Colonic mucosa (tissue), 4 donors: Measurements from ENCODE around the gene FHOD1. TPM values are rescaled to one million over a fixed set of nuclear protein-coding genes. Genes with fewer than 3 reads are reported as not detected.

ENCODE experiments used
- DNase-seq: peaks from one replicate; pipeline ENCODE4 v3.0.0-alpha.2; 2020
- H3K27ac ChIP-seq: fragments of 200-600 bp; one replicate; pipeline ENCODE4 v1.8.0; 2021
- H3K27me3 ChIP-seq: fragments of 200-600 bp; one replicate; pipeline ENCODE4 v1.8.0; 2021
- H3K36me3 ChIP-seq: fragments of 200-600 bp; one replicate; pipeline ENCODE4 v1.8.0; 2021
- H3K4me1 ChIP-seq: fragments of 200-600 bp; one replicate; pipeline ENCODE4 v1.8.0; 2021; ENCODE audit warnings: mild to moderate bottlenecking
- H3K4me3 ChIP-seq: fragments of 200-600 bp; one replicate; pipeline ENCODE4 v1.8.0; 2021
- H3K9ac ChIP-seq, 2 donors: one replicate each; pipeline ENCODE4 v1.7.0; 2013; ENCODE audit warnings: control low read depth in 2 of 2, low read depth in 2 of 2, low read length in 2 of 2
- H3K9me3 ChIP-seq: fragments of 200-600 bp; one replicate; pipeline ENCODE4 v1.8.0; 2021
- CTCF ChIP-seq: fragments of 200-600 bp; IDR thresholded peaks from one replicate; pipeline ENCODE4 v1.8.0; 2022; ENCODE audit warnings: antibody characterized with exemption, mild to moderate bottlenecking
- intact Hi-C: fragments of 100-400 bp; cut with DNase I; formaldehyde crosslinking; loops from one replicate; pipeline ENCODE4 v1.14.1; 2022
- total RNA-seq, 2 donors: library from RNA; stranded (reverse); fragmentation: NEBNext Ultra II Directional in 1 of 2; extraction: Animal tissue kit (Norgen Biotek cat#: 25700) in 1 of 2; gene quantifications; one replicate each; pipeline ENCODE4 v1.2.1, GENCODE V29; 2021
- donor health status: healthy.
- donor health status: DM: no; HTN: no; CAD: no.
- donor health status: DM: no; HTN: no; CAD: no.

The FHOD1 gene
- total RNA-seq, 2 donors from 2014 or later: 21.6 to 47.2 TPM

- Histone ChIP-seq H3K27ac (no peak overlapping the region), H3K4me3 (no peak overlapping the region), H3K9me3 (no peaks in the 10 kb centered on the region), H3K4me1 (no peaks in the 10 kb centered on the region), H3K36me3 (no peaks in the 10 kb centered on the region), H3K27me3 (no peaks in the 10 kb centered on the region), H3K9ac (no peak overlapping the region)
- no peak for TF ChIP-seq CTCF
- DNase-seq: no peak
- intact Hi-C loops: no loop called here
Observed at GRCh38 chr16:67271446-67271845, 24.2 kb upstream of the FHOD1 start.

- intact Hi-C loops: no loop called here
- no peak for DNase-seq
- Histone ChIP-seq H3K4me1 (no peaks in the 10 kb centered on the region), H3K9me3 (no peaks in the 10 kb centered on the region), H3K27ac (no peak overlapping the region), H3K4me3 (no peak overlapping the region), H3K9ac (no peak overlapping the region), H3K36me3 (no peaks in the 10 kb centered on the region), H3K27me3 (no peaks in the 10 kb centered on the region)
- TF ChIP-seq CTCF: no peak
Observed at GRCh38 chr16:67270931-67271338, 23.7 kb upstream of the FHOD1 start.

- H3K27me3 ChIP-seq: no peaks in the 10 kb centered on the region
Observed at GRCh38 chr16:67269766-67270165, 22.5 kb upstream of the FHOD1 start.

GRCh38 chr16:67268136-67268579 is 20.9 kb upstream of the FHOD1 start:
- intact Hi-C loops: no loop called here
- H3K4me3 ChIP-seq: no peak overlapping the region
- no peak for DNase-seq
- H3K9ac ChIP-seq: no peak overlapping the region
- no peaks in the 10 kb centered on the region for H3K36me3 ChIP-seq
- no peaks in the 10 kb centered on the region for H3K27me3 ChIP-seq
- TF ChIP-seq CTCF: no peak
- H3K9me3 ChIP-seq: no peaks in the 10 kb centered on the region
- H3K4me1 ChIP-seq: no peaks in the 10 kb centered on the region
- no peak overlapping the region for H3K27ac ChIP-seq

More at GRCh38 chr16:67269766-67270165, 22.5 kb upstream of the FHOD1 start:
- H3K9me3 ChIP-seq: no peaks in the 10 kb centered on the region
- intact Hi-C loops: no loop called here
- H3K36me3 ChIP-seq: no peaks in the 10 kb centered on the region
- no peak for TF ChIP-seq CTCF
- no peak overlapping the region for H3K27ac ChIP-seq
- no peaks in the 10 kb centered on the region for H3K4me1 ChIP-seq
- no peak for DNase-seq
- no peak overlapping the region for H3K9ac ChIP-seq
- no peak overlapping the region for H3K4me3 ChIP-seq

- no peaks in the 10 kb centered on the region for H3K36me3 ChIP-seq
- H3K9ac ChIP-seq: no peak overlapping the region
- no peak overlapping the region for H3K27ac ChIP-seq
- no peak overlapping the region for H3K4me3 ChIP-seq
- no peaks in the 10 kb centered on the region for H3K27me3 ChIP-seq
- DNase-seq: no peak
- H3K9me3 ChIP-seq: no peaks in the 10 kb centered on the region
- H3K4me1 ChIP-seq: no peaks in the 10 kb centered on the region
- intact Hi-C loops: no loop called here
- no peak for TF ChIP-seq CTCF
Observed at GRCh38 chr16:67265834-67266233, 18.6 kb upstream of the FHOD1 start.

GRCh38 chr16:67264866-67265265 is 17.6 kb upstream of the FHOD1 start:
- intact Hi-C loops: no loop called here
- DNase-seq: no peak
- no peaks in the 10 kb centered on the region for H3K27me3 ChIP-seq
- H3K27ac ChIP-seq: no peak overlapping the region
- no peaks in the 10 kb centered on the region for H3K9me3 ChIP-seq
- TF ChIP-seq CTCF: no peak
- no peak overlapping the region for H3K9ac ChIP-seq
- H3K4me1 ChIP-seq: no peaks in the 10 kb centered on the region
- H3K36me3 ChIP-seq: no peaks in the 10 kb centered on the region
- no peak overlapping the region for H3K4me3 ChIP-seq
